PC-9 (cell line): Measurements from ENCODE around the gene ADAMTS16.

Experiments used
- CTCF ChIP-seq: fragments of 200-600 bp; sonication (generic); conservative IDR thresholded peaks from 2 replicates; pipeline ENCODE4 v1.6.1; 2017; ENCODE audit warnings: mixed run types, antibody characterized with exemption, mild to moderate bottlenecking, moderate library complexity
- EZH2 ChIP-seq: fragments of 200-600 bp; sonication (generic); IDR thresholded peaks from 2 replicates; pipeline ENCODE4 v1.8.0; 2017; ENCODE audit warnings: antibody characterized with exemption, low read depth

- TF ChIP-seq CTCF, result no peak
- TF ChIP-seq EZH2, result no peak
Measured at GRCh38 chr5:5169466-5169865, 29.3 kb downstream of the ADAMTS16 start.
